NCI-H1048 (cell line): ENCODE data around the gene MAFB.
A peak's percentile ranks its signal among the peaks of the same experiment; 100 is the strongest.
"Not testable (repeated sequence)": the region's sequence is repeated elsewhere in the genome, so short reads cannot be mapped to it uniquely, and the experiment has no call there.

Experiments used
- DNase-seq: peaks from one replicate; lab custom pipeline; 2025; lab: John Stamatoyannopoulos, UW

MAFB gene

DNA sequence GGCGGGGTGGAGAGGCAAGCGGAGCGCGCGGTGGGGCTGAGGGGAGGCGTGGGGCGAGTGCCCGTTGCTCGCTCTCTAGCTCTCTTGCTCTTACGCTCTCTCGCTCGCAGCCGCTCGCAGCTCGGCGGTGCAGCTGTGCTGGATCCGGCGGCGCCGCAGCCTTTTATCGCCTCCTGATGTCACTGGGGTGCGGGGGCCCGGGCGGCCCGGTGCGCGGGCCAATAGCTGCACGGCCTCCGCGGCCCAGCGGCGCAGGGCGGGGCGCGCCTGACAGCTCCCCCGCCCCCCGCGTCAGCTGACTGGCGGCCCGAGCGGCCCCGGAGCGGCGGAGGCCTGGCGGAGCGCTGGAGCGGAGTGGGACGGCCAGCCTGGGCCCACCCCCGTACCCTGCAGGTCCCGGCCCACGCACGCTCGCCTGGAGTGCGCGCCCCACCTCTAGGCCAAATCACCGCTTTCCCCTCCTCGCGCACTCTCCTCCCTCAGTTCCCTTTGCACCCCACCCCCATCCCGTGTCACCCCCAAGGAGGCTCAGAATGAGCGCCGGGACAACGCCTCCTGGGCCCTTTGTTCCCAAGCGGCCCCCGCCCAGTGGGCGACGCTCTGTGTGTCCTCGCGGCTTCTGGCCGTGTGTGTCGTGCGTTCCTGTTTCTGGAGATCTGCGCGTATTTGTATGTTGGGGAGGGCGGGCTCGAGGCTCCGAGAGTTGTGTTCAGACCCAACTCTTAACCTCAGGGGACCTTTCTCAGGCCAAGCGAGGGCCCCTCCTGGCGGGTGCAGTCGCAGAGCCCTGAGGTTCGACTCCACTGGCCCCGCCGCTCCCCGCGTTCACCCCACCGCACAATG is at the start of gene MAFB:
Gene MAFB (minus strand): TSS at position 137 of the 843 bp plus-strand sequence. CDS start 386 bp downstream, outside the sequence.
- DNase-seq: peak; percentile 84

DNA sequence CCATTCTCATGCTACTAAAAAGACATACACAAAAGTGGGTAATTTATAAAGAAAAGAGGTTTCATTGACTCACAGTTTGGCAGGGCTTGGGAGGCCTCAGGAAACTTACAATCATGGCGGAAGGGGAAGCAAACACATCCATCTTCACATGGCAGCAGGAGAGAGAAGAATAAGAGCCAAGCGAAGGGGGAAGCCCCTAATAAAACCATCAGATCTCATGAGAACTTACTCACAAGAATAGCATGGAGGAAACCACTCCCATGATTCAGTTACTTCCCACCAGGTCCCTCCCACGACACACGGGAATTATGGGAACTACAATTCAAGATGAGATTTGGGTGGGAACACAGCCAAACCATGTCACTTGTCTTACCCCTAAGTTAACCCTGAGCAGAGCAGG is 47.4 kb upstream of the MAFB start:
- not testable (repeated sequence) for DNase-seq

- DNase-seq: no peak
Observed at GRCh38 chr20:40728996-40729395, 40.0 kb upstream of the MAFB start.

DNA sequence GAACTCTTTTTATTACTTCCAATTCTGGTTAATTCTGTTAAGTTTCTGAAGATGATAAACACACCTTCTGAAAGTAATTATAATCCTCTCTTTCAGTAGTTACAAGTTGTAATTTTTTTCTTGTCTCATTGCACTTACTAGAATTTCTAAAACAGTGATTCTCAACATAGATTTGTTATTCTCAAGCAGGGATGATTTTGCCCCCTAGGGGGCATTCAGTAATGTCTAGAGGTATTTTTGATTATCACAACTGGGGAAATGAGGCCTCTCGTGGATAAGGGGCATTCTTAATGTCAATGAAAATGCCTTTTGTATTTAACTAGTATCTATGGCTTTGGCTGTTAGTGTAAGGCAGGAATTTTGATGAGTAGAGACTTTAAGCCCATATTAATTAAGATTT is 39.4 kb upstream of the MAFB start:
- DNase-seq: no peak

GRCh38 chr20:40727960-40728359 is 38.9 kb upstream of the MAFB start:
- no peak for DNase-seq

DNA sequence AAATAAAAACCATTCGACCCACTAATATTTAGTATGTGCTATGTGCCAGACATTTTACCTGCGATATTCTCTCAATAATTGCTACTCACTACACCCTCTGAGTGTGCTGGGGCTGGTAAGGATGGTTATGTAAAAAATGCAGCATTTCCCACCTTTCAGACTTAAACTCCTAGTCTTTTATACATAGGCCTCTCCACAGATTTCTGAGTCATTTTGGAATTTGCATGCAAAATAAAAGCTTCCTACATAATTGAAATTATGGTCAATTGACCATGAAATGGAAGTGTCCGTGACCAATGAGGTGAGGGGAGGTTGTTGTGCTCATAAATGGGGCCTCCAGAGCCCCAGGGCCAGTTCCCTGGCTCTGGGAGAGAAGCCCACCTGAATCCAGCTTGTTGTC is 37.7 kb upstream of the MAFB start:
- DNase-seq: peak; percentile 18

DNA sequence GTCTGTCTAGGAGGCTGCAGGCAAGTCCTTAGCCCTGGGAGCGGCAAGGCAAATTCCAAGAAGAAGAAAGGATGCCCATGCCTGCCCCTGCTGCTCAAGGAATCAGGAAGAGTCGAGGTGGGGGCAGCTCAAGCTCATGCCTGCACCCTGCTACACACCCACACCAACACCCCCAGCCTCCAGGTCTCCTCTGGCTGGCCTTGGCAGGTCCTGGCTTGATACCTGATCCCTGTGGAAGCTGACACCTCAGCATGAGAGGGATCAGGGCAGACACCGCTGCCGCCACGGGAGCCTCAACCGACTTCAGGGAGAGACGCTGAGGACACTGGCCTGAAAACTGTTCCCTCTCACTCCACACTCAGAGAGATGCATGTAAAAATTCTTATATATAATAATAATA is 35.5 kb upstream of the MAFB start:
- DNase-seq: no peak

- DNase-seq: no peak
Observed at GRCh38 chr20:40720826-40721225, 31.8 kb upstream of the MAFB start.

DNA sequence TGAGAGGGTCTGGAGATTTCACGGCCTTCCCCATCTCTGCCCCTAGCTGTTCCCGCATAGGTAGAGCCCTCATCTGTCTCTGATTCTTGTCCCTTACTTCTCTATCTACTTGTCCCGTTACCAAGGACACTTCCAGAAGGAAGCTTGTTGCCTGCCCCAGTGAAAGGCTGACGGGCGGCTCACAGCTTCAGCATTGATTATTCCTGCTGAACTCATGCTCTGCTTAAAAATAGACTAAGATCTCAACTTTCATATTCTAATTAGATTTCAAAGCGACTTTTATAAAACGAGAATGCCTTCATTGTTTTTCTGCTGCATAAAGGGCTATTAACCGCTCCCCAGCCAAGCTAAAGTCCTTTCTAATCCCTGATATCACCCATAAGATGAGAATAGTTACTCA is 31.1 kb upstream of the MAFB start:
- DNase-seq: no peak

GRCh38 chr20:40718982-40719729 is 30.1 kb upstream of the MAFB start:
- DNase-seq: no peak

GRCh38 chr20:40718214-40718977 is 29.4 kb upstream of the MAFB start:
- no peak for DNase-seq

GRCh38 chr20:40717343-40717865 is 28.4 kb upstream of the MAFB start:
- DNase-seq: no peak

DNA sequence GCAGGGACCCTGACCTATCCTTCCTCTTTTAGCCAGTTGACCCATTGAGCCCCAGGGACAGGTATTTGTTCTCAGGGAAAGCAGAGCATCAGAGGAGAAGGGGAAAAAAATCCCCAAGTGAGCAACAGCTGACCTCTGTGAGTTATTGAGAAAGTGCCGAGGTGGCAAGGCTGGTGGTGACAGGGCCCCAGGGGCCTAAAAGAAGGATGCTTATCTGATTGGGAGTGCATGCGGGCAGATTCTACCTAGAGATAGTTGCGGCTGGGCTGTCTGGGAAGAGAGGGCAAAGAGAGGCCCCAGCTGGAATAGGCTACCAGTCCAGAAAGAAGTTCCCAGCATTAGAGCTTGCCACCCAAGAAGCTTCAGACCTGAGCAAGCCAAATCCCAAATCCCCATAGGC is 26.5 kb upstream of the MAFB start:
- no peak for DNase-seq

GRCh38 chr20:40714916-40715315 is 25.9 kb upstream of the MAFB start:
- DNase-seq: no peak

- DNase-seq: no peak
Observed at GRCh38 chr20:40714109-40714508, 25.1 kb upstream of the MAFB start.

DNA sequence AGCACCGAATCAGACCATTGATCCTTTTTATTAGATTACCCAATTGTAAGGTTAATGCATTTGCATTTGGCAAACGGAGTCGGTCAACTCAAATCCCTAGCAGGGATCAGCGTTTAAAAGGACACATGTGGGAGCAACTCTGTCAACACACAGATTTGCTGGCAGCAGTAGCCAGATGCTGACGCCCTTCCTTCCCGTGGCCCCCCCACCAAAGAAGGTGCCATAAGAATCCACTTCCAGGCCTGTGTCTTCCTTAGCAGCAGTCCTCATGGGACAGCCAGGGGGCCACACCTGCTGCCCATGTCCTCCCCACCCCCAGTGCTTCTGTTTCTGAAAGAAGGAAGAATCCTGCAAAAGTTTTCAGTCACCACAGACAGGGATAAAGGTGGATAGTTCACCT is 24.5 kb upstream of the MAFB start:
- no peak for DNase-seq

- no peak for DNase-seq
Observed at GRCh38 chr20:40711079-40711478, 22.0 kb upstream of the MAFB start.

DNA sequence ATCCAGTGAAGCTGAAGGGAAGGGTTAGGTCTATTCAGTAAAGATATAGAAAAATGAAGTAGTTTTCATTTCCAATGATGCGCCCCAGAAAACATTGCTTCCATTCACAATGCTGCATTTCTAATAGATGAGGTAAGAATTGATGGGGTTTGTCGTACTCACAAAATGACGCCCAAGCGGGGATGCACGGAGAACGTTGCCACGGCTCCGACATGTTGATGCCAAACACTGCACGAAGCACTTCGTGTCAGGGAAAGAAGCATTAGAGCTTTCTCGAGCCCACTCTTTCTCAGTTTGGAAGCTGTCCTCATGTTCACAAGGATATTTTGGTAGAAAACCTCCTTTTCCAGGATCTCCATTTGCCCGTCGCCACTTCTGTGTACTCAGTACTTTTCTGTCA is 21.6 kb upstream of the MAFB start:
- no peak for DNase-seq

DNA sequence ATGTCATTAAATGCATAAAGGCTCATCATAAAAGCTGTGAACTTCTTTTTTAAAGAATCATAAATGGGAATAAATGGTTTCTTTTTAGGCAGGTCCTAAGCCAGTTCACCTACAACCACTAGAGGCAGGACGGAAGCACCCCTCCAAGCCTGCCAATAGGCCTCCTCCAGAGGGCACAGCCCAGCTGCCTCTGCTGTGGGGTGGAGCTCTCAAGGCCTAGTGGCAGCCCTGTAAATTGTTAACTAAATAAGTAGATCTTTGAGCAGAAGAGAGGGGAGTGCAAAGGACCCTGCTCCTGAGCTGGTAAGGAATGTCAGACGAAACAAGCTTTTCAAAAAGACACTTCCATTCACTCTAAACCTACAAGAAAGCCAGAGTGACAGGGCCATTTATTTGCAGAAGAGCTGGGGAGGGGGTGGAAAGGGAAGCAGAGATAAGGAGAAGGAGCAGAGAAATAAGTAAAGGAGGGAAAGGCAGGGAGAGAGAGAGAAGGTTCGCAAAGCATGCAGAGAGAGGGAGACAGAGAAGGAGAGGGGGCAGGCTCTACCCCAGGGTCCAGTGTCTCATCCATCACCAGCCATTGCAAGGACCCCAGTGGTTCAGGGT is 18.0 kb upstream of the MAFB start:
- no peak for DNase-seq

DNA sequence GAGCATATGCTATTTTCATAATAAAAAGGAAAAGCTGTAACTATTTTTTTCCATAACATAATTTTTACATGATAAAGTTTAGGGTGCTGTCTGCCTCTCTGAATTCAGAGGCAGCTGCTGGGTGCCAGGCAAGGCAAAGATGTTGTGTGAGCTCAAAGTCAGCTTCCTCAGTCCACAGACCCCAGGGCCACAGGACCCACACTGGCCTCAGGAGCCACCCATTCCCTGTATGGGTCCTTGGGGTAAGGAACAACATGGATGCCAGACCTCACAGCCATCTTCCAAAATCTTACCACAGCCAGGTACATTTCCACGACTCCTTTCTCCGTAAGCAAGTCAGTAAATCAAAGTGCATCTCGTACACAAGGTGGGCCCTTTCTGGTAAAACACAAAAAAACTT is 16.4 kb upstream of the MAFB start:
- no peak for DNase-seq

GRCh38 chr20:40704828-40705227 is 15.8 kb upstream of the MAFB start:
- no peak for DNase-seq

GRCh38 chr20:40703975-40704530 is 15.0 kb upstream of the MAFB start:
- DNase-seq: no peak
